Ishikawa (cell line): ENCODE results near the gene ZNF30.

Source experiments
- CEBPB ChIP-seq: IDR thresholded peaks from 2 replicates; pipeline ENCODE4 v1.6.1; 2012
- CREB1 ChIP-seq: IDR thresholded peaks from 2 replicates; pipeline ENCODE4 v1.6.1; 2012; ENCODE audit warnings: low read depth
- FOXM1 ChIP-seq: IDR thresholded peaks from 2 replicates; pipeline ENCODE4 v1.6.1; 2012; ENCODE audit warnings: low read depth, borderline replicate concordance
- NFIC ChIP-seq: IDR thresholded peaks from 2 replicates; pipeline ENCODE4 v1.6.1; 2012
- RAD21 ChIP-seq: IDR thresholded peaks from 2 replicates; pipeline ENCODE4 v1.6.1; 2012; ENCODE audit warnings: low read depth
- REST ChIP-seq: IDR thresholded peaks from 2 replicates; pipeline ENCODE4 v1.6.1; 2012; ENCODE audit warnings: low read depth, mild to moderate bottlenecking
- TAF1 ChIP-seq: IDR thresholded peaks from 2 replicates; pipeline ENCODE4 v1.6.1; 2012; ENCODE audit warnings: low read depth, mild to moderate bottlenecking
- TCF12 ChIP-seq: IDR thresholded peaks from 2 replicates; pipeline ENCODE4 v1.6.1; 2012; ENCODE audit warnings: low read depth
- TEAD4 ChIP-seq: IDR thresholded peaks from 2 replicates; pipeline ENCODE4 v1.6.1; 2012
- TF ChIP-seq, protein P1 (sequence below): IDR thresholded peaks from 2 replicates; pipeline ENCODE4 v1.6.1; 2012

DNA sequence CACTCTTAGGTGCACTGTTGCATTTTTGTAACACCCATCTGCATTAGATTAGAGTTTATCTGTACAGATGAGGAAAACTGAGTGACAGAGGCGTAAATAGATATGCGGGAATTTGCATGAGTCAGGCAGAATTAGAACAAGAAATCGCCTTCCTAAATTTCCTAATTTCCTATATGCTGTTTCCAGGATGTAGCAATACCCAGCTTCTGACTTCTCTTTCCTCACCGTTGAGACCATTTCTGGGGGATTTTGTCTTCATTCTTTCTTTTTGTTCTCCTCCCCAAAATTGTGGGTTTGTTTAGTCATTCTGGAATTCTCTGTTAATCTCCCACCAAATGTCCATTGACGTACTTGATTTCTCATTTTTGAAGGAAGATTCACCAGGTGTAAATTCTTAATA, 47.9 kb downstream of the ZNF30 start:
- TF ChIP-seq TEAD4 (no peak), TAF1 (no peak), CEBPB (no peak), FOXM1 (no peak), NFIC (no peak), REST (no peak), CREB1 (no peak), RAD21 (no peak), TCF12 (no peak)
- TF ChIP-seq, protein P1, sequence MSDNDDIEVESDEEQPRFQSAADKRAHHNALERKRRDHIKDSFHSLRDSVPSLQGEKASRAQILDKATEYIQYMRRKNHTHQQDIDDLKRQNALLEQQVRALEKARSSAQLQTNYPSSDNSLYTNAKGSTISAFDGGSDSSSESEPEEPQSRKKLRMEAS: no peak
